OCI-LY7 (cell line): Measurements from ENCODE around the gene UNC13B. TPM values are rescaled to one million over a fixed set of nuclear protein-coding genes. Genes with fewer than 3 reads are reported as not detected.

Source experiments
- BruUV-seq: library from RNA; stranded (reverse); fragments of 400-500 nt; replicated peaks from 2 replicates; lab custom pipeline; 2021; lab: Mats Ljungman, UMichigan
- CTCF ChIA-PET: fragments of 300-600 bp; sonication (Branson Sonifier 250); formaldehyde crosslinking; loops from one replicate; lab custom pipeline; 2022; ENCODE audit warnings: antibody characterized with exemption; ENCODE audit not compliant: unreplicated experiment; lab: Charles Lee
- POLR2A ChIA-PET: fragments of 300-600 bp; sonication (Branson Sonifier 250); formaldehyde crosslinking; loops from one replicate; lab custom pipeline; 2022; ENCODE audit warnings: antibody characterized with exemption; lab: Charles Lee
- DNase-seq: peaks from one replicate; pipeline ENCODE4 v3.0.0-alpha.2; 2015; ENCODE audit warnings: low spot score
- H2AFZ ChIP-seq: fragments of 200-600 bp; sonication (generic), shearing (Covaris generic); 2 replicates; pipeline ENCODE4 v1.6.1; 2014; ENCODE audit warnings: mild to moderate bottlenecking, antibody characterized with exemption, low read length, moderate library complexity
- H3K27ac ChIP-seq: fragments of 200-600 bp; sonication (generic); 2 replicates; pipeline ENCODE4 v1.5.1; 2014; ENCODE audit warnings: mixed run types, low read depth, mild to moderate bottlenecking, moderate library complexity, low read length, inconsistent platforms; ENCODE audit not compliant: poor library complexity, severe bottlenecking
- H3K36me3 ChIP-seq: fragments of 200-600 bp; sonication (generic); 2 replicates; pipeline ENCODE4 v1.6.1; 2014; ENCODE audit warnings: mild to moderate bottlenecking, antibody characterized with exemption, low read length, moderate library complexity, mixed read lengths; ENCODE audit not compliant: insufficient read depth
- H3K4me1 ChIP-seq: fragments of 200-600 bp; sonication (generic); 2 replicates; pipeline ENCODE4 v1.5.1; 2014; ENCODE audit warnings: mild to moderate bottlenecking, low read length; ENCODE audit not compliant: insufficient read depth, poor library complexity, severe bottlenecking
- H3K4me2 ChIP-seq: fragments of 200-600 bp; sonication (generic); 2 replicates; pipeline ENCODE4 v1.6.1; 2014; ENCODE audit warnings: mild to moderate bottlenecking, low read length
- H3K4me3 ChIP-seq: fragments of 200-600 bp; sonication (generic); 2 replicates; pipeline ENCODE4 v1.5.1; 2014; ENCODE audit warnings: mild to moderate bottlenecking, low read depth, low read length; ENCODE audit not compliant: poor library complexity, severe bottlenecking
- H3K79me2 ChIP-seq: fragments of 200-600 bp; sonication (generic); 2 replicates; pipeline ENCODE4 v1.6.1; 2016; ENCODE audit warnings: low read depth, mild to moderate bottlenecking, low read length, moderate library complexity, mixed read lengths; ENCODE audit not compliant: insufficient read depth
- H3K9me2 ChIP-seq: fragments of 200-600 bp; sonication (generic); 2 replicates; pipeline ENCODE4 v1.6.1; 2016; ENCODE audit warnings: mild to moderate bottlenecking, low read length, mixed read lengths; ENCODE audit not compliant: insufficient read depth
- H3K9me3 ChIP-seq: fragments of 200-600 bp; sonication (generic); 2 replicates; pipeline ENCODE4 v1.6.1; 2014; ENCODE audit warnings: mild to moderate bottlenecking, mixed run types, low read length, mixed read lengths
- H4K20me1 ChIP-seq: fragments of 200-600 bp; sonication (generic); 2 replicates; pipeline ENCODE4 v1.6.1; 2014; ENCODE audit warnings: mild to moderate bottlenecking, antibody characterized with exemption, low read length, moderate library complexity, mixed read lengths; ENCODE audit not compliant: insufficient read depth
- CTCF ChIP-seq: fragments of 200-600 bp; sonication (generic); conservative IDR thresholded peaks from 2 replicates; pipeline ENCODE4 v1.5.1; 2014; ENCODE audit warnings: mild to moderate bottlenecking, antibody characterized with exemption, low read length, moderate library complexity, mixed read lengths
- EZH2phosphoT487 ChIP-seq: fragments of 200-600 bp; sonication (generic); IDR thresholded peaks from 2 replicates; pipeline ENCODE4 v1.6.1; 2018; ENCODE audit warnings: low read depth, borderline replicate concordance, mild to moderate bottlenecking, mixed run types, antibody characterized with exemption, low read length, moderate library complexity, mixed read lengths
- intact Hi-C: fragments of 100-400 bp; cut with micrococcal nuclease; formaldehyde crosslinking; loops from one replicate; pipeline ENCODE4 v1.10.0; 2022; ENCODE audit not compliant: unreplicated experiment
- total RNA-seq, 2 experiments: library from RNA; depleted of rRNA in 1 of 2; stranded (reverse); fragments of >200 nt in 1 of 2; shearing (Covaris generic) in 1 of 2; gene quantifications; 2 replicates each; pipeline ENCODE4 v1.2.3, GENCODE V29; 2014 to 2022

The UNC13B gene
- total RNA-seq, 2 experiments from 2014 or later = 1.7 to 5.8 TPM

GRCh38 chr9:35277628-35278359 lies 116.0 kb downstream of the UNC13B start:
- no peaks in the 10 kb centered on the region for H3K79me2 ChIP-seq
- H3K4me3 ChIP-seq = no peak overlapping the region
- H3K36me3 ChIP-seq = no peaks in the 10 kb centered on the region
- no peaks in the 10 kb centered on the region for H3K9me3 ChIP-seq
- no peaks in the 10 kb centered on the region for H3K9me2 ChIP-seq
- H2AFZ ChIP-seq = no peak overlapping the region
- POLR2A ChIA-PET = interaction anchor here (1.2 kb wide), 1 partner anchor 17 kb away, joined by 3 read pairs; no protein-coding TSS in a partner anchor
- no peak for DNase-seq
- H4K20me1 ChIP-seq = no peaks in the 10 kb centered on the region
- no peaks in the 10 kb centered on the region for H3K4me1 ChIP-seq
- no peak overlapping the region for H3K27ac ChIP-seq
- intact Hi-C loops = no loop called here
- H3K4me2 ChIP-seq = no peak overlapping the region
- TF ChIP-seq CTCF (no peak), EZH2phosphoT487 (no peak)
- CTCF ChIA-PET = no interaction called here
- no TSS peak for BruUV-seq

- Histone ChIP-seq H4K20me1 (no peaks in the 10 kb centered on the region), H3K9me3 (no peaks in the 10 kb centered on the region), H3K79me2 (no peaks in the 10 kb centered on the region), H3K36me3 (no peaks in the 10 kb centered on the region), H2AFZ (no peak overlapping the region), H3K4me2 (no peak overlapping the region), H3K4me1 (no peaks in the 10 kb centered on the region), H3K9me2 (no peaks in the 10 kb centered on the region), H3K27ac (no peak overlapping the region), H3K4me3 (no peak overlapping the region)
- DNase-seq = no peak
- ChIA-PET POLR2A (no interaction called here), CTCF (no interaction called here)
- no TSS peak for BruUV-seq
- no peak for TF ChIP-seq EZH2phosphoT487
- TF ChIP-seq CTCF = no peak
- intact Hi-C loops = no loop called here
These were observed 118.1 kb downstream of the UNC13B start for GRCh38 chr9:35279946-35280345.

- Histone ChIP-seq H3K4me3 (no peak overlapping the region), H3K9me3 (no peaks in the 10 kb centered on the region), H3K79me2 (no peaks in the 10 kb centered on the region), H3K27ac (no peak overlapping the region), H4K20me1 (no peaks in the 10 kb centered on the region), H2AFZ (no peak overlapping the region), H3K36me3 (no peaks in the 10 kb centered on the region), H3K9me2 (no peaks in the 10 kb centered on the region), H3K4me1 (no peaks in the 10 kb centered on the region), H3K4me2 (no peak overlapping the region)
- ChIA-PET POLR2A (interaction anchor here (0.7 kb wide), 1 partner anchor 376 kb away, joined by 3 read pairs; no protein-coding TSS in a partner anchor), CTCF (no interaction called here)
- DNase-seq = no peak
- TF ChIP-seq EZH2phosphoT487 (no peak), CTCF (no peak)
- no TSS peak for BruUV-seq
- intact Hi-C loops = no loop called here
These were observed 118.6 kb downstream of the UNC13B start for GRCh38 chr9:35280399-35280798.
